Activated B cell treated with CpG ODN at 0.5 μM for 24 hours (primary cell): Measurements from ENCODE around the gene SNCB. TPM values are rescaled to one million over a fixed set of nuclear protein-coding genes. Genes with fewer than 3 reads are reported as not detected.

Experiments used
- ATAC-seq: fragments of 200-7000 bp; cut with Tn5 transposase; one replicate; pipeline ENCODE4 v1.10.0; 2021; ENCODE audit warnings: low read depth, mild to moderate bottlenecking, moderate library complexity
- CTCF ChIA-PET: fragments of 350-600 bp; sonication (Branson Sonifier 250); formaldehyde crosslinking; loops from one replicate; lab custom pipeline; 2021; ENCODE audit warnings: antibody characterized with exemption; lab: Charles Lee
- POLR2A ChIA-PET: fragments of 350-600 bp; sonication (Branson Sonifier 250); formaldehyde crosslinking; loops from one replicate; lab custom pipeline; 2021; ENCODE audit warnings: antibody characterized with exemption; lab: Charles Lee
- DNase-seq: peaks from one replicate; pipeline ENCODE4 v3.0.0; 2022
- H3K27ac Mint-ChIP-seq: one replicate; pipeline ENCODE4 v1.8.0; 2020; ENCODE audit warnings: mixed read lengths
- H3K27me3 Mint-ChIP-seq: one replicate; pipeline ENCODE4 v1.8.0; 2021; ENCODE audit warnings: mixed read lengths
- H3K36me3 Mint-ChIP-seq: one replicate; pipeline ENCODE4 v1.8.0; 2021; ENCODE audit warnings: low read depth, mixed read lengths
- H3K4me1 Mint-ChIP-seq: one replicate; pipeline ENCODE4 v1.8.0; 2021; ENCODE audit warnings: mixed read lengths
- H3K4me3 Mint-ChIP-seq: one replicate; pipeline ENCODE4 v1.8.0; 2020; ENCODE audit warnings: mild to moderate bottlenecking, mixed read lengths
- H3K9me3 Mint-ChIP-seq: one replicate; pipeline ENCODE4 v1.8.0; 2020; ENCODE audit warnings: mixed read lengths
- intact Hi-C: fragments of 100-400 bp; cut with micrococcal nuclease; formaldehyde crosslinking; loops from one replicate; pipeline ENCODE4 v1.15.1; 2024
- total RNA-seq: library from RNA; stranded (reverse); gene quantifications from 2 replicates; pipeline ENCODE4 v1.2.3, GENCODE V29; 2022
- TF ChIP-seq, protein P1 (sequence below): fragments of 200-600 bp; IDR thresholded peaks from one replicate; pipeline ENCODE4 v1.8.0; 2022; ENCODE audit warnings: antibody characterized with exemption, mild to moderate bottlenecking

Gene SNCB
- total RNA-seq, 1 donor from 2014 or later, result not detected

DNA sequence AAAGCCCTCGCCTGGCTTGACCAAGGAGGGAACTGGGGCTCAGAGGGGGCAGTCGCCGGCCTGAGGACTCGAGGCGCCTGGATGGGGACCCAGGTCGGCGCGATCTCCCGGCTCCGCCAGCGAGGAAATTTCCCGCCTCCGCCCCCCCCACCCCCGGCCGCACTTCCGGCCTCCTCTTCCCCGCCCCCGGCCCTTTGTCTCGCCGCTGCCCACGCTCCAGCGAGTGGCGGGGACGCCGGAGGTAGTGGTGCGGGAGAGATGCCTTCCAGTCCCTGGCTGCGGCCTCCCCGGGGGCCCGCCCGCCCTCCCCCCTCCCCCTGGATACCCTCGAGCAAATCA lies 19.9 kb downstream of the SNCB start:
- peaks cover 20% of the 10 kb centered on the region for H3K27me3 Mint-ChIP-seq
- DNase-seq (no peak), ATAC-seq (peak; percentile 16)
- CTCF ChIA-PET, result no interaction called here
- POLR2A ChIA-PET, result no interaction called here
- no peaks in the 10 kb centered on the region for H3K9me3 Mint-ChIP-seq
- TF ChIP-seq, protein P1, sequence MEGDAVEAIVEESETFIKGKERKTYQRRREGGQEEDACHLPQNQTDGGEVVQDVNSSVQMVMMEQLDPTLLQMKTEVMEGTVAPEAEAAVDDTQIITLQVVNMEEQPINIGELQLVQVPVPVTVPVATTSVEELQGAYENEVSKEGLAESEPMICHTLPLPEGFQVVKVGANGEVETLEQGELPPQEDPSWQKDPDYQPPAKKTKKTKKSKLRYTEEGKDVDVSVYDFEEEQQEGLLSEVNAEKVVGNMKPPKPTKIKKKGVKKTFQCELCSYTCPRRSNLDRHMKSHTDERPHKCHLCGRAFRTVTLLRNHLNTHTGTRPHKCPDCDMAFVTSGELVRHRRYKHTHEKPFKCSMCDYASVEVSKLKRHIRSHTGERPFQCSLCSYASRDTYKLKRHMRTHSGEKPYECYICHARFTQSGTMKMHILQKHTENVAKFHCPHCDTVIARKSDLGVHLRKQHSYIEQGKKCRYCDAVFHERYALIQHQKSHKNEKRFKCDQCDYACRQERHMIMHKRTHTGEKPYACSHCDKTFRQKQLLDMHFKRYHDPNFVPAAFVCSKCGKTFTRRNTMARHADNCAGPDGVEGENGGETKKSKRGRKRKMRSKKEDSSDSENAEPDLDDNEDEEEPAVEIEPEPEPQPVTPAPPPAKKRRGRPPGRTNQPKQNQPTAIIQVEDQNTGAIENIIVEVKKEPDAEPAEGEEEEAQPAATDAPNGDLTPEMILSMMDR, result no peak
- intact Hi-C loops, result loop anchor here (1.0 kb wide), 2 partner anchors 20 to 37 kb away; partner anchors contain the start of genes EIF4E1B, SNCB and TSPAN17
- H3K4me1 Mint-ChIP-seq, result peaks cover 10% of the 10 kb centered on the region
- H3K4me3 Mint-ChIP-seq, result peak overlapping the region; percentile 80
- H3K27ac Mint-ChIP-seq, result no peak overlapping the region
- H3K36me3 Mint-ChIP-seq, result no peaks in the 10 kb centered on the region

DNA sequence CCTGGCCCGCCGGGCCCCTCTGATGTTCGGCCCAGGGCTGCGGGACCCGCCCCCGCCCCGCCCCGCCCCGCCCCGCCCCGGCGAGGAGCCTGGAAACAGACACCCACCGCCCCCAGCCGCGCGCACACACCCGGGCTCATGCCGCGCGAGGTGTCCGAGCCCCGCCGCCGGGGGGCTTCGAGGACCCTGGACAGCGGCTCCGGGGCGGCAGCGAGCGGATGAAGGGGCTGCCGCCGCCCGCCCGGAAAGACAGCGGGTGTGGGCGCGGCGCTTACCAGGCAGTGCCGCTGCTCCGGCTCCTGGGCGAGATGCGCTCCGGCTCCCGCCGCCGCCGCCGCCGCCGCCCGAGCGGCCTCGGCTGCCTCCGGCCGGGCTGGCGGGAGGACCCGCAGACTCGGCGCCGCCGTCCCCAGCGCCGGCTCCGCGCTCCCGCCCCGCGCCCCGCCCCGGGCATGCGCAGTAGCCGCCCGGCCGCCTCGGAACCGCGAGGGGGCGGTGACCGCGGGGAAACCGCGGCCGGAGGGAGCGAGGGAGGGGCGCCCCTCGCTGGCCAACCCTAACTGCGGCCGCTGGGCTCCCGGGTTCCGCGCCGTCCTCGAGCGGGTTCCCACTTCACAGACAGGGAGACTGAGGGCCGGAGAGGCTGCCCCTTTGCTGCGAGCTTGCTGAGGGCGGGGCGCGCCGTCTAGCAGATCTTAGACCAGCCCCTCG lies 20.5 kb downstream of the SNCB start, which contains the start of gene GPRIN1:
Gene GPRIN1, minus strand, starts transcription at position 433 of the 711 bp plus-strand sequence. CDS start 10,322 bp downstream, outside the sequence.
- peak; percentile 82 for DNase-seq
- Mint-ChIP-seq H3K36me3 (no peaks in the 10 kb centered on the region), H3K9me3 (no peaks in the 10 kb centered on the region), H3K27me3 (peaks cover 18% of the 10 kb centered on the region), H3K27ac (peak within 1 kb of the TSS; percentile 65), H3K4me3 (peak within 1 kb of the TSS; percentile 87), H3K4me1 (peaks cover 10% of the 10 kb centered on the region)
- ATAC-seq, result peak; percentile 74
- intact Hi-C loops, result loop anchor here (1.0 kb wide), 2 partner anchors 20 to 37 kb away; partner anchors contain the start of genes EIF4E1B, SNCB and TSPAN17
- POLR2A ChIA-PET, result interaction anchor here (1.9 kb wide), 1 partner anchor 74 kb away, joined by 5 read pairs; no protein-coding TSS in a partner anchor
- TF ChIP-seq, protein P1, result no peak
- CTCF ChIA-PET, result no interaction called here

DNA sequence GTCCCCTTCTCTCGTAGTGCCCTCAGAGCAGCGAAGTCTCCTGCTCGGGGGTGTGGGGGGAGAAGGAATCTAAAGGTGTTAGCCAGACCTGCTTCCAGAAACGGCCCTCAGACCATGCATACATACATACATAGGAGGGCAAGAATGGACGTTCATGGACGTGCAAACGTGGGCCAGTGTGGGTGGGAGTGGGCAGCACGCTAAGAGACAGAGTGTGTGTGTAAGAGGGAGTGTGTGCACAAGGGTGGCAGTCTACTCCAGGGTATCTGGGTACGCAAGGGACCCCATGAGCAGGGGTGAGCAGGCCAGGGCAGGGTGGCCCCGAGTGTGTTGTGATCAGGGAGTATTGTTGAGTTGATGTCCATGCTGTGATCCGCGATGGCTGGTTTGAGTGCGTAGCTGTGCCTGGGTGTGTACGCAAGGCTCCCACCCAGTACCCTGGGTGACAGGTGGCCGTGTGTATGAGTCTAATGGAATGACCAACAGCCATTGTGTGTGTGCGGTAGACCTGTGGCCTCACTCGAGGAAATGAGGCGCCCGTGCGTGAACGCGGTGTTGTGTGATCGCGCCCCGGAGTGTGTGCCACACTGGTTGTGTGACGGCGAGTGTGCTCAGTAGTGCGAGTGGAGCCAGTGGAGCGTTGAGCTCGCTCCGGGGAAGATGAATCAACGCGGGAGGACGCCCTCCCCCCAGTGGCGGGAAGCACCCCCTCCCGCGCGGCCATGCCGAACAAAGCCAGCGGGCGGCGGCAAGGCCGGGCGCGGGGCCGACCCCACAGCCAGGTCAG lies 21.2 kb downstream of the SNCB start:
- ATAC-seq (peak; percentile 61), DNase-seq (peak; percentile 45)
- H3K27me3 Mint-ChIP-seq, result peaks cover 18% of the 10 kb centered on the region
- POLR2A ChIA-PET, result interaction anchor here (1.9 kb wide), 1 partner anchor 73 kb away, joined by 5 read pairs; no protein-coding TSS in a partner anchor
- CTCF ChIA-PET, result no interaction called here
- peak overlapping the region; percentile 65 for H3K27ac Mint-ChIP-seq
- H3K4me3 Mint-ChIP-seq, result peak overlapping the region; percentile 87
- peaks cover 10% of the 10 kb centered on the region for H3K4me1 Mint-ChIP-seq
- H3K9me3 Mint-ChIP-seq, result no peaks in the 10 kb centered on the region
- no peaks in the 10 kb centered on the region for H3K36me3 Mint-ChIP-seq
- TF ChIP-seq, protein P1, result no peak
- intact Hi-C loops, result no loop called here

DNA sequence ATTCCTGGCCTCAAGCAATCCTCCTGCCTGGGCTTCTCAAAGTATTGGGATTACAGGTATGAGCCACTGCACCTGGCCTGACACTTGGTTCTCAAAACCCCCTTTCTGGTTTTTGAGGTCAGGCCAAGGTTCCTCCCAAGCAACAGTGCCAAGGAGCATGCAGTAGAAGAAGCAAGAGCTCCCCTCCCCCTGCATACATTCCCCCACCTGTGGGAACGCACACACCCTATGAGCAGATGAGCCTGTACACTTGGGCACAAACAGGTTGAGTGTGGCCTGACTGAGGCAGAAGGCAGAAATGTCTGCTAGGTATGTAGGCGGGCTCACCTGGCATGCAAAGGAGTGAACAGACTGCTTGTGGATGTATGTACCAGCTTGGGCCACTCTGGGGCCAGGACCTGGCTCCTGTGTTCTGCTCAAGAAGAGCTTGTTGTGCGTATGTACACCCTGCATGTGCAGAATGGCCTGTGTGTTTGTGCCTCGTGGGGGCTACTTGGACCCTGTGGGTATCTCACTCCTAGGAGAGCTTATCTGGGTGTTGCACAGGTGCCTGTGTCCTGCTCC lies 22.1 kb downstream of the SNCB start:
- H3K9me3 Mint-ChIP-seq, result no peaks in the 10 kb centered on the region
- no peak for DNase-seq
- peaks cover 10% of the 10 kb centered on the region for H3K4me1 Mint-ChIP-seq
- intact Hi-C loops, result no loop called here
- ChIA-PET POLR2A (interaction anchor here (0.9 to 1.9 kb wide), 3 partner anchors 39 to 399 kb away, joined by 4 to 5 read pairs (median 4); no protein-coding TSS in a partner anchor), CTCF (interaction anchor here (0.8 kb wide), 1 partner anchor 52 kb away, joined by 3 read pairs; no protein-coding TSS in a partner anchor)
- no peak for ATAC-seq
- H3K36me3 Mint-ChIP-seq, result no peaks in the 10 kb centered on the region
- peak overlapping the region; percentile 87 for H3K4me3 Mint-ChIP-seq
- TF ChIP-seq, protein P1, result no peak
- H3K27me3 Mint-ChIP-seq, result peaks cover 13% of the 10 kb centered on the region
- no peak overlapping the region for H3K27ac Mint-ChIP-seq
